RPMI8226 (cell line): ENCODE measurements around the gene AQP2.

Source experiments
- DNase-seq: peaks from one replicate; pipeline ENCODE4 v3.0.0-alpha.2; 2015

AQP2 gene

GRCh38 chr12:49957570-49957967 lies 7.0 kb downstream of the AQP2 start:
- no peak for DNase-seq

GRCh38 chr12:49959685-49960473 lies 9.3 kb downstream of the AQP2 start:
- DNase-seq = peak; percentile 38

- DNase-seq = no peak
These were observed 10.1 kb downstream of the AQP2 start for GRCh38 chr12:49960474-49961110.

GRCh38 chr12:49961111-49961922 lies 10.8 kb downstream of the AQP2 start, which contains the start of gene AQP5:
AQP5 (plus strand) TSS chr12:49961872; CDS start chr12:49962018, 146 bp downstream.
- no peak for DNase-seq

- no peak for DNase-seq
These were observed 11.6 kb downstream of the AQP2 start for GRCh38 chr12:49961993-49962764.

- DNase-seq = no peak
These were observed 12.6 kb downstream of the AQP2 start for GRCh38 chr12:49962861-49963765.

GRCh38 chr12:49963976-49964815 lies 13.7 kb downstream of the AQP2 start:
- no peak for DNase-seq

- no peak for DNase-seq
These were observed 14.5 kb downstream of the AQP2 start for GRCh38 chr12:49964849-49965624.

- no peak for DNase-seq
These were observed 15.3 kb downstream of the AQP2 start for GRCh38 chr12:49965836-49966235.

- DNase-seq = no peak
These were observed 16.0 kb downstream of the AQP2 start for GRCh38 chr12:49966511-49967041.

- peak; percentile 89 for DNase-seq
These were observed 16.7 kb downstream of the AQP2 start for GRCh38 chr12:49967042-49967776.

- no peak for DNase-seq
These were observed 17.3 kb downstream of the AQP2 start for GRCh38 chr12:49967777-49968250.

- DNase-seq = no peak
These were observed 17.9 kb downstream of the AQP2 start for GRCh38 chr12:49968471-49968870.

- no peak for DNase-seq
These were observed 18.5 kb downstream of the AQP2 start for GRCh38 chr12:49969027-49969426.

GRCh38 chr12:49969651-49970429 lies 19.3 kb downstream of the AQP2 start:
- no peak for DNase-seq

- DNase-seq = no peak
These were observed 20.1 kb downstream of the AQP2 start for GRCh38 chr12:49970658-49971057.

- no peak for DNase-seq
These were observed 20.6 kb downstream of the AQP2 start for GRCh38 chr12:49971141-49971540.

GRCh38 chr12:49972129-49972528 lies 21.6 kb downstream of the AQP2 start:
- DNase-seq = no peak
